Measurements from ENCODE around the gene DMPK.

DMPK gene

GRCh38 chr19:45782820-45783785, 813 bp upstream of the DMPK start:
- DNase-seq: no peak

GRCh38 chr19:45781214-45782161, 802 bp downstream of the DMPK start:
- no peak for DNase-seq

- no peak for DNase-seq
Observed at GRCh38 chr19:45780448-45781213, 1.7 kb downstream of the DMPK start.

GRCh38 chr19:45780146-45780447, 2.2 kb downstream of the DMPK start:
- no peak for DNase-seq

- DNase-seq: peak; percentile 95
Observed at GRCh38 chr19:45779231-45780145, 2.8 kb downstream of the DMPK start.

GRCh38 chr19:45778010-45778661, 4.2 kb downstream of the DMPK start:
- no peak for DNase-seq

- no peak for DNase-seq
Observed at GRCh38 chr19:45777395-45777961, 4.8 kb downstream of the DMPK start.

- DNase-seq: no peak
Observed at GRCh38 chr19:45774765-45775164, 7.5 kb downstream of the DMPK start.

- no peak for DNase-seq
Observed at GRCh38 chr19:45773384-45773783, 8.9 kb downstream of the DMPK start.

GRCh38 chr19:45772912-45773311, 9.4 kb downstream of the DMPK start:
- no peak for DNase-seq

- no peak for DNase-seq
Observed at GRCh38 chr19:45772130-45772840, 10.0 kb downstream of the DMPK start.

- DNase-seq: no peak
Observed at GRCh38 chr19:45771311-45771933, 10.9 kb downstream of the DMPK start.

- peak; percentile 94 for DNase-seq
Observed at GRCh38 chr19:45770192-45771101, 11.8 kb downstream of the DMPK start.

GRCh38 chr19:45769821-45770191, 12.5 kb downstream of the DMPK start:
- DNase-seq: no peak

GRCh38 chr19:45768984-45769782, 13.1 kb downstream of the DMPK start, which contains the start of gene SIX5:
SIX5 (minus strand) TSS chr19:45769252; CDS start chr19:45768844, 408 bp downstream.
- DNase-seq: peak; percentile 98

GRCh38 chr19:45768655-45768983, 13.7 kb downstream of the DMPK start:
- DNase-seq: peak; percentile 34

GRCh38 chr19:45767881-45768654, 14.2 kb downstream of the DMPK start:
- peak; percentile 25 for DNase-seq
